ENCODE results near the gene HOXB7. TPM values are rescaled to one million over a fixed set of nuclear protein-coding genes. Genes with fewer than 3 reads are reported as not detected.

HOXB7 gene
- total RNA-seq, 1 donor from 2014 or later: 1.2 TPM

- no peak for ATAC-seq
- intact Hi-C loops (cut with DNase I): no loop called here
- Histone ChIP-seq H3K27ac (no peak overlapping the region), H3K4me3 (no peak overlapping the region), H3K9me3 (no peaks in the 10 kb centered on the region), H3K36me3 (no peaks in the 10 kb centered on the region), H3K4me1 (no peaks in the 10 kb centered on the region), H3K27me3 (peaks cover 100% of the 10 kb centered on the region)
- TF ChIP-seq CTCF (IDR thresholded peaks at IDR 0.05): no peak
- no peak for DNase-seq
Observed at GRCh38 chr17:48632579-48633265, 21.9 kb upstream of the HOXB7 start.

DNA sequence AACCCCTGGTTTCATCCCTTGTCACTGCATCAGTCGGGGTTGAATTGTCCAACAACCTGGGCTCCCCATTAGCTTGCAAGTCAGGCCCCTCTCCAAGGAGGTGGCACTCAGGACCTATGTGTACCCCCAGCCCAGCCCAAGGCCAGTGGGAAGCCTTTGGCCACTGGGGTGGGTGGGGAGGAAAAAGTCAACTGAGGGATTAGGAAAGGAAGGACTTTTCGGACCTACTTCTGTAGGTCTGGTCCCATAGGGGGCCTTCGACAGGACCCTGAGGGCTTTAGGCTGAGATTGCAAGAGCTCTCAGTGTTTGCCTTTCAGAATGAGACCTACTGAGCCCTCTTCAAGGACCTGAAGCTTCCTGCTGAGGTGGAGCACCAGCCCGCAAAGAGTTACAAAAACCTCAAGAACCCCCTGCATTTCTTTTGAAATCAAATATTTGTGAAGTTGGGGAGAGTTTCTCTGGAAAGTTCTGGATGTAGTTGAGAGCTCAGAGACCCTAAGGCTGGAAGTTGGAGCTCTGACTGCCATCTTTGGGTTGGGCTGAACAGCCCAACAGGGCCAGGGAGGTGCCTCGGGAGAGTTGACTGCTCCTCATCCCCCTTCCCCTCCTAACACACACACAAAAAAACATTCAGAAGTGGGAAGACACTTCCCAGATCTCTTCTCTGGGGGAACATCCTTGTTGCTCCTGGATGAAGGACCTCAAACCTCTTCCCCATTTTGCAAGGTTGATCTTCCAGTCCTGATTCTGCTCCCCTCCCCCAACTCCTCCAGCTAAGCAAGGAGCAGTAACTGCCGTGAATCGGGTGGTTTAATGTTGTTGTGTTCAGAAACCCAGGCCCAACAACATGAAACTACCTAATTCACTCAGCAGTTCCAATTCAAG is 21.1 kb upstream of the HOXB7 start:
- H3K36me3 ChIP-seq: no peaks in the 10 kb centered on the region
- no peak overlapping the region for H3K4me3 ChIP-seq
- intact Hi-C loops (cut with DNase I): no loop called here
- H3K27me3 ChIP-seq: peaks cover 100% of the 10 kb centered on the region
- no peaks in the 10 kb centered on the region for H3K9me3 ChIP-seq
- H3K27ac ChIP-seq: no peak overlapping the region
- ATAC-seq (no peak), DNase-seq (no peak)
- H3K4me1 ChIP-seq: no peaks in the 10 kb centered on the region
- TF ChIP-seq CTCF (IDR thresholded peaks at IDR 0.05): no peak

DNA sequence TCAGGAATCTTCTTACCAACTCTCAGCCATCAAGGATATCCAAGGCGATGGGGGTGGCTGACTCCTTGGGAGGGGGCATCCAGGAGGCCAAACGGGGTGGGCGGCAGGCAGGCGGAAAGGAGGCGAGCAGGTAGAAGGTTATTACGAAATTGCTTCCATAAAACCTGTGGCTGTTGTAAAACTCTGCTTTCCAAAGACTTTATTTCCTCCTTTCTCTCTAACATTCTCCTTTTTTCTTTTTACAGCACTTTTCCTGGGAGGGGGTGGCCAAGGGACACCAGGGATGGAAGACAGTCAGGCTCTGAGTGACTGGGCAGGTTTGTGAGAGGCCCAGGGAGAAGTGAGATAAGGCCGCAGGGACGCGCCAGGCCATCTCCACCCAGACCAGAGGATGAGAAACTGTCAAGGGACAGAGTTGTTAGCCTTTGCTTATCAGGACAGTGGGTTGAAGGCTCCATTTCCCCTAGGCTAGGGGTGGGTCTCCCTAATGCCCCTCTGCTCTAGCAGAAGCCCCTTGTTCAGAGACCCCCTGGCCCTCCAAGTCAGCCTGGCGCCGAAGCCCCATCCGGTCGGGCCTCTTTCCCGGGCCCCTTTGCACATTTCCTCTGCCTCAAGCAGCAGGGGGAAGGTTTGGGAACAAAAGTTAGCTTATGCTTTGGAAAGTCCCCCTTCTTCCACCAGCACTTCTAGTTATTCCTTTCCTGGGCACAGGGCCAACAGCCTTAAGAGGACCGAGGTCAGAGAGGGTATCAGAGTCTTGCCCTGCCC is 20.3 kb upstream of the HOXB7 start:
- DNase-seq (no peak), ATAC-seq (no peak)
- H3K4me1 ChIP-seq: peaks cover 7% of the 10 kb centered on the region
- H3K27ac ChIP-seq: no peak overlapping the region
- TF ChIP-seq CTCF (IDR thresholded peaks at IDR 0.05): no peak
- H3K9me3 ChIP-seq: no peaks in the 10 kb centered on the region
- peaks cover 100% of the 10 kb centered on the region for H3K27me3 ChIP-seq
- H3K4me3 ChIP-seq: no peak overlapping the region
- intact Hi-C loops (cut with DNase I): no loop called here
- no peaks in the 10 kb centered on the region for H3K36me3 ChIP-seq

GRCh38 chr17:48630009-48630924 is 19.4 kb upstream of the HOXB7 start:
- peaks cover 15% of the 10 kb centered on the region for H3K4me1 ChIP-seq
- H3K36me3 ChIP-seq: no peaks in the 10 kb centered on the region
- DNase-seq: no peak
- ATAC-seq: no peak
- intact Hi-C loops (cut with DNase I): no loop called here
- no peak overlapping the region for H3K27ac ChIP-seq
- no peaks in the 10 kb centered on the region for H3K9me3 ChIP-seq
- peaks cover 100% of the 10 kb centered on the region for H3K27me3 ChIP-seq
- TF ChIP-seq CTCF (IDR thresholded peaks at IDR 0.05): no peak
- no peak overlapping the region for H3K4me3 ChIP-seq

DNA sequence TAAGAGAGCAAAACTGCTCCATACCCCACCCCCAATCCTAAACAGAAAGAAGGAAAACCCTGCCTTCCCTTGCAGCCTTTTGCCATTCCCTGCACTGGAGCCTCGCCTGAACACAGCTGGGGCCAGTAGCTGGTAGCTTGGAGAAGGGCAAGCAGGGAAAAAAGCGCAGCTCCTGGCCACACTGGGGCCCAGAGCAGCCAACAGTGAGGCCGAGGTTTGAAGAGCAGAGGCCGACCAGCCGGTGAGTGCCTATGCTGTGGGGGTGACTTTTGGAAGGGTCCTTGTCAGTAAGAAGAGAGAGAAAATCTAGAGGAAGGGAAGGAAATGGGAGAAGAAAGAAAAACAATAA is 18.6 kb upstream of the HOXB7 start:
- TF ChIP-seq CTCF (IDR thresholded peaks at IDR 0.05): no peak
- ATAC-seq (no peak), DNase-seq (no peak)
- Histone ChIP-seq H3K27me3 (peaks cover 100% of the 10 kb centered on the region), H3K9me3 (no peaks in the 10 kb centered on the region), H3K4me1 (peaks cover 22% of the 10 kb centered on the region), H3K27ac (no peak overlapping the region), H3K4me3 (no peak overlapping the region), H3K36me3 (no peaks in the 10 kb centered on the region)
- intact Hi-C loops (cut with DNase I): loop anchor here (10.0 kb wide), 1 partner anchor 315 kb away; no protein-coding TSS in a partner anchor
